NB4 (cell line): Measurements from ENCODE around the gene CASQ2.

Source experiments
- DNase-seq: peaks from one replicate; pipeline ENCODE4 v3.0.0; 2010; ENCODE audit warnings: low read depth
- H3K4me3 ChIP-seq: one replicate; pipeline ENCODE4 v1.5.1; 2011; ENCODE audit warnings: mild to moderate bottlenecking, low read depth, low read length, moderate library complexity
- CTCF ChIP-seq: IDR thresholded peaks from one replicate; pipeline ENCODE4 v1.5.1; 2012; ENCODE audit warnings: low read depth, low read length
- MAX ChIP-seq: IDR thresholded peaks from 2 replicates; pipeline ENCODE4 v1.6.1; 2011; ENCODE audit warnings: low read depth, low read length
- MYC ChIP-seq: IDR thresholded peaks from 2 replicates; pipeline ENCODE4 v1.6.1; 2011; ENCODE audit warnings: low read depth, low read length
- POLR2A ChIP-seq: IDR thresholded peaks from 2 replicates; pipeline ENCODE4 v1.6.1; 2011; ENCODE audit warnings: mild to moderate bottlenecking; ENCODE audit not compliant: insufficient read length; ENCODE audit errors: extremely low read depth

CASQ2 gene

GRCh38 chr1:115682792-115683191, 85.7 kb downstream of the CASQ2 start:
- no peak for DNase-seq
- TF ChIP-seq MAX, result no peak
- no peak for TF ChIP-seq MYC
- TF ChIP-seq POLR2A, result no peak
- TF ChIP-seq CTCF, result no peak
- H3K4me3 ChIP-seq, result no peak overlapping the region

GRCh38 chr1:115680730-115681111, 87.8 kb downstream of the CASQ2 start:
- DNase-seq, result no peak
- no peak overlapping the region for H3K4me3 ChIP-seq
- TF ChIP-seq MAX (no peak), CTCF (no peak), MYC (no peak)

- no peak for TF ChIP-seq CTCF
- no peak for TF ChIP-seq MAX
- no peak for TF ChIP-seq POLR2A
- no peak for TF ChIP-seq MYC
- DNase-seq, result peak; percentile 29
- H3K4me3 ChIP-seq, result no peak overlapping the region
Measured at GRCh38 chr1:115679141-115679611, 89.3 kb downstream of the CASQ2 start.

GRCh38 chr1:115678141-115678540, 90.4 kb downstream of the CASQ2 start:
- no peak overlapping the region for H3K4me3 ChIP-seq
- no peak for TF ChIP-seq MAX
- no peak for TF ChIP-seq CTCF
- no peak for TF ChIP-seq POLR2A
- no peak for TF ChIP-seq MYC
- DNase-seq, result no peak

- TF ChIP-seq CTCF (peak; percentile 26), MYC (no peak)
- no peak overlapping the region for H3K4me3 ChIP-seq
- peak; percentile 28 for DNase-seq
Measured at GRCh38 chr1:115677565-115677964, 90.9 kb downstream of the CASQ2 start.

GRCh38 chr1:115677182-115677555, 91.3 kb downstream of the CASQ2 start:
- peak; percentile 37 for DNase-seq
- TF ChIP-seq CTCF (no peak), MAX (no peak), POLR2A (no peak), MYC (no peak)

More at GRCh38 chr1:115677182-115677555, 91.3 kb downstream of the CASQ2 start:
- no peak overlapping the region for H3K4me3 ChIP-seq
